Activated T-cell treated with anti-CD3 and anti-CD28 coated beads, Interleukin-2, amount 50 U/mL, for 4 hours (primary cell): ENCODE data around the gene ZNF136. TPM values are rescaled to one million over a fixed set of nuclear protein-coding genes. Genes with fewer than 3 reads are reported as not detected.

ENCODE experiments used
- ATAC-seq, 2 donors: fragments of 200-7000 bp; cut with Tn5 transposase; one replicate each; pipeline ENCODE4 v1.10.0; 2021
- DNase-seq: peaks from one replicate; pipeline ENCODE4 v3.0.0-alpha.2; 2020
- H3K27me3 Mint-ChIP-seq: one replicate; pipeline ENCODE4 v1.8.0; 2021; ENCODE audit warnings: low read depth, mixed read lengths
- H3K36me3 Mint-ChIP-seq: one replicate; pipeline ENCODE4 v1.8.0; 2022; ENCODE audit warnings: mixed read lengths; ENCODE audit not compliant: insufficient read depth
- H3K4me1 Mint-ChIP-seq: one replicate; pipeline ENCODE4 v1.8.0; 2021; ENCODE audit warnings: low read depth, mixed read lengths
- H3K4me3 Mint-ChIP-seq: one replicate; pipeline ENCODE4 v1.8.0; 2021; ENCODE audit warnings: mild to moderate bottlenecking, moderate library complexity, mixed read lengths
- H3K9me3 Mint-ChIP-seq: one replicate; pipeline ENCODE4 v1.8.0; 2021; ENCODE audit warnings: mixed read lengths
- total RNA-seq, 3 donors: library from RNA; stranded (reverse); gene quantifications; one replicate each; pipeline ENCODE4 v1.2.1, GENCODE V29; 2021

Gene ZNF136
- total RNA-seq, 3 donors from 2014 or later, result 9.7 to 11.6 (median 9.8) TPM

DNA sequence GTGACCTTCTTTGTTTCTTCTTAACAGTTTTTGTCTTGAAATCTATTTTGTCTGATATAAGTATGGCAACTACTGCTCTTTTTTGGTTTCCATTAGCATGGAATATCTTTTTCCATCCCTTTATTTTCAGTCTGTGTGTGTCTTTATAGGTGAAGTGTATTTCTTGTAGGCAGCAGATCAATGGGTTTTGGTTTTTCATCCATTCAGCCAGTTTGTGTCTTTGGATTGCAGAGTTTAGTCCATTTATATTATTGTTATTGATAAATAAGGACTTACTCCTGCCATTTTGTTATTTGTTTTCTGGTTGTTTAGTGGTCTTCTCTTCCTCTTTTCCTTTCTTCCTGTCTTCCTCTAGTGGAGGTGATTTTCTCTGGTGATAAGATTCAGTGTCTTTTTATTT, 54.4 kb downstream of the ZNF136 start:
- no peak overlapping the region for H3K4me3 Mint-ChIP-seq
- no peaks in the 10 kb centered on the region for H3K27me3 Mint-ChIP-seq
- ATAC-seq (no peak), DNase-seq (no peak)
- no peaks in the 10 kb centered on the region for H3K4me1 Mint-ChIP-seq
- H3K9me3 Mint-ChIP-seq, result peaks cover 51% of the 10 kb centered on the region
- H3K36me3 Mint-ChIP-seq, result peaks cover 24% of the 10 kb centered on the region

DNA sequence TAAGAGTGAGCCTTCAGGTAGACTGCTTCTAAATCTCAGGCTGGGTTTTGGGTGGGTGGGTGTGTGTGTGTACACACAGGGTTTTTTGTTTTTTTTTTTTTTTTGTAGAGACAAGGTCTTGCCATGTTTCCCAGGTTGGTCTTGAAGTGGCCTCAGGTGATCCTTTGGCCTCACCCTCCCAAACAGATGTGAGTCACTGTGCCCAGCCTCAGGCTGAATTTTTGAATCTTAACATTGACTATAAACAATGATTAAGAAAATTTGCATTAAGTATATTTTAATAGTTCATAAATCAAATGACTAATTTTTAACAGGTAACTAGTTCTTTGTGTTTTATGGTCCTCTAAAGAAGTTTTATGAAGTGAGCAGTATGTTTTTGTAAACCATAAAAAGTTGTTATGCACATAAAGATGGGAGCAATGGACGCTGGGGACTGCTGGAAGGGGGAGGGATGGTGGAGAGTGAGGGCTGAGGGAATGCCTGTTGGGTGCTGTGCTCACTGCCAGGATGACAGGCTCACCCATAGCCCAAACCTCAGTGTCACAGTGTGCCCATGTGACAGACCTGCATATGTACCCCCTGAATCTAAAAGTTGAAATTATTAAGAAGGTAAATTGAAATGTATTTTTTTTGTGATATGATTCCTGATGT, 60.2 kb downstream of the ZNF136 start:
- no peaks in the 10 kb centered on the region for H3K27me3 Mint-ChIP-seq
- peaks cover 7% of the 10 kb centered on the region for H3K9me3 Mint-ChIP-seq
- H3K4me1 Mint-ChIP-seq, result no peaks in the 10 kb centered on the region
- DNase-seq (no peak), ATAC-seq (no peak)
- H3K4me3 Mint-ChIP-seq, result no peak overlapping the region
- peaks cover 14% of the 10 kb centered on the region for H3K36me3 Mint-ChIP-seq

DNA sequence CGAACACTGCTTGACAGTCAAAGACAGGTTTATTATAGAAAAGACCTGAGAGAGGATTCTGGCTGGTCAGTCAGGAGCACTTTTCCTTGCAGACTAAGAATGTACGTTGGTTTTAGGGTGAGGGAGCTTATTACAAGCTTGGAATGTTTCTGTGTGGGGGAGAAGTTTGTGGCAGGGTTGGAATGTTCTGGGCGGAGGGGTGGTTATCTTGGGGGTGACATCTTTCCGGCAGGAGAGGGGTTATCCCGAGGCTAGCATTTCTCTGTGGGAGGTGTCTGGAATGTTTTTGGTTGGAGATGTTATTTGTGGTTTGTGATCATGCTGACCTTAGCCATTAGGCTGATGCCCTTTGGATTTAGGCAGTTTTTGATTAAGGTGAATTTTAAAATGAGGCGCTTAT, 61.8 kb downstream of the ZNF136 start:
- Mint-ChIP-seq H3K27me3 (no peaks in the 10 kb centered on the region), H3K36me3 (peaks cover 13% of the 10 kb centered on the region), H3K4me3 (no peak overlapping the region), H3K4me1 (no peaks in the 10 kb centered on the region), H3K9me3 (no peaks in the 10 kb centered on the region)
- ATAC-seq, result no peak
- DNase-seq, result no peak

DNA sequence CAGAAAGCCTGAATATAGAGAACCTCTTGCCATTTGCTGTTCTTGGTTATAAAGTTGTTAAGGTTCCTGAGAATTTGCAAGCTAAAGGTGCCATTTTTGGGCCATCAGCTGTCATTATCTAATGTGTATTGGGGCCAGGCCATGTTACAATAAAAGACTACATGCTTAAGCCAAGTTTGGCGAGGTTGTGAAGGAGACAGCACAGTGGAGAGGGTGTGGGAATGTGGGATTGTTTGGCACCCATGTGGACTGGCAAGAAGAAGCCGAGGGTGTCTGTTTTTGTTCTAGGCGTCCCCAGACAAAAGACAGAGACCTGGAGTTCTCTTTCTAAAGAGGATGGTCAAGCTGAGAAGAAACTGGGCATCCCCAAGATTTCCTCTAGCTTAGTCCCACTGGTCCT, 67.1 kb downstream of the ZNF136 start:
- Mint-ChIP-seq H3K27me3 (no peaks in the 10 kb centered on the region), H3K4me3 (no peak overlapping the region), H3K4me1 (no peaks in the 10 kb centered on the region), H3K9me3 (peaks cover 10% of the 10 kb centered on the region), H3K36me3 (peaks cover 46% of the 10 kb centered on the region)
- DNase-seq, result no peak
- no peak for ATAC-seq

DNA sequence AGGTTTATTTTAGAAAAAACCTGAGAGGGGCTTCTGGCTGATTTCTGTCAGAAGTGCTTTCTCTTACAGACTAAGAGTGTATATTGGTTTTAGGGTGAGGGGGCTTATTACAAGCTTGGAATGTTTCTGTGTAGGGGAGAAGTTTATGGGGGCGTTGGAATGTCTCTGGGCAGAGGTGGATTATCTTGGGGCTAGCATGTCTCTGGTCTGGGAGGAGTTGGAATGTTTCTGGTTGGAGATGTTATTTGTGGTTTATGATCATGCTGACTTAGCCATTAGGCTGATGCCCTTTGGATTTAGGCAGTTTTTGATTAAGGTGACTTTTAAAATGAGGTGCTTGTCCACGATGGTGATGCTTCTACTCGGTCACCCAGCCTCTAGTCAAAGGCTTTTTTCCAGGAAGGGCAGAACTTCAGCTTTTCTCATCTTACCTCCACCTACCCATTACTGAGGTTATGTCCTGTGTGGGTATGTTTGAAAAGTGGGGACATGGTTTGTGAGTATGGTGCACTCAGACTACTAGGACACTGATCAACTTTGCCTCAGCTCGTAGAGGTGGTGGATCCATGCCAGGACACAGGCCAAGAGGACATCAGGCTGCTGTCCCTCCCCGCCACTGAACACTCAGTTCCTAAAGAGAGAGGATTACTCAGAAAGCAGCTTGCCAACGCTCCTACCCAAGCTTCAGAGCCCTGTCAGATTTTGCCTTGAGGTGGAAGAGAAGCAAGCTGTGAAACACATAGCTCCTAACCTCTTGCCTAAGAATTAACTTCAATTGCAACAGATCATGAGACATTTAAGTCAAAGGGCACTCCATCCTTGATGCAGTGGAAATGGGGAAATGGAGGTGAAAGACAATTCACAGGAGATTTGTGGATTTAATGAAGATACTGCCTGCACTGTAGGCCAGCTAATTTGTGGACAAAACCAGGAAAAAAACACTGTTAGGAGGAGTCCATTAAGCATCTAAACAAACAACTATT, 68.1 kb downstream of the ZNF136 start:
- no peak for ATAC-seq
- Mint-ChIP-seq H3K9me3 (peaks cover 10% of the 10 kb centered on the region), H3K36me3 (peaks cover 41% of the 10 kb centered on the region)

DNA sequence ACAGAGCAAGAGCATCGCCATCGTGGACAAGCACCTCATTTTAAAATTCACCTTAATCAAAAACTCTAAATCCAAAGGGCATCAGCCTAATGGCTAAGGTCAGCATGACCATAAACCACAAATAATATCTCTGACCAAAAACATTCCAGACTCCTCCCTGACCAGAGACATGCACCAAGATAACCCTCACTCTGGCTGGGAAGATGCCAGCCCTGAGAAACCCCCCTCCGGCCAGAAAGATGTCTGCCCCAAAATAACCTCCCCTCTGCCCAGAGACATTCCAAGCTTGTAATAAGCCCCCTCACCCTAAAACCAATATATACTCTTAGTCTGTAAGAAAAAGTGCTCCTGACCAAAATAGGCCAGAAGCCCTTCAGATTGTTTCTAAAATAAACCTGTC, 70.1 kb downstream of the ZNF136 start:
- Mint-ChIP-seq H3K27me3 (no peaks in the 10 kb centered on the region), H3K36me3 (peaks cover 41% of the 10 kb centered on the region), H3K9me3 (peaks cover 10% of the 10 kb centered on the region), H3K4me3 (no peak overlapping the region), H3K4me1 (no peaks in the 10 kb centered on the region)
- DNase-seq, result no peak
- ATAC-seq, result no peak

More for the DNA sequence above, 68.1 kb downstream of the ZNF136 start:
- no peak overlapping the region for H3K4me3 Mint-ChIP-seq
- DNase-seq, result no peak
- no peaks in the 10 kb centered on the region for H3K4me1 Mint-ChIP-seq
- no peaks in the 10 kb centered on the region for H3K27me3 Mint-ChIP-seq

DNA sequence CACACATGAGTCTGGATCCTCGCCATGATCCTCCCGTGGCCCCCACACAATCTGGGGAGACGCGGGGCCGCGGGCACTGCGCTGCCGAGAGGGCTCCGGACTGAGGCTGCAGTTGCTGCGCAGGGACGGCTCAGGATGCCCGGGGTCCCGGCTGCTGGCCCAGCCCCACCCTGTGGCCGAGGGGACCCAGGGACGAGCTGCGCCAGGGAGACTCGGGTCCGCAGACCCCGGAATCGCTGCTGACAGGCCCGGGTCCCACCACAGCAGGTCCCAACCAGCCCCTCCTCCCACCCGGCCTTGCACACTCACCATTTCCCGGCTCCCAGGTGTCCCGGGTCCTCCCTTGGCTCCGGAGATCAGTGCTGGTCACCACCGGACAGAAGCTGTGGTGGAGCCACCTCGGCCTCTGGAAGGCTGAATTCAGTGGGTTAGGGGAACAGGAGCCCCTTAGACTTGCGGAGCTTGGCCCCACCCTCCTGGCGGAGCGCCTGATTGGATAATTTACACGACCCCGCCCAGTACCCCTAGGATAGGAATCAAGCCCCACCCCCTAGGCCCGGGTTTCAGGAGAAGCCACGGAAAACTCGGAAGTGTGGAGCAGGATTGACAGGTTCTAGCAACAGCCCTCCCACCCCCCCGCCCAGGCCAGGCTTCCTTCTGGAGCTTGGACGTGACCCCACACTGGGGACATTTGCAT, 74.4 kb downstream of the ZNF136 start:
- DNase-seq, result no peak
- Mint-ChIP-seq H3K36me3 (peaks cover 28% of the 10 kb centered on the region), H3K27me3 (no peaks in the 10 kb centered on the region), H3K4me1 (no peaks in the 10 kb centered on the region), H3K9me3 (peaks cover 20% of the 10 kb centered on the region), H3K4me3 (no peak overlapping the region)
- no peak for ATAC-seq

Other genes starting within 250 kb of the ZNF136 start
- 1 to 10 TPM; 6.3 to 6.4 (median 6.4) TPM for gene ZNF700, start 238.0 kb upstream of the ZNF136 start, total RNA-seq
- under 1 TPM; 0.24 to 0.56 (median 0.27) TPM for gene ZNF763, start 198.1 kb upstream of the ZNF136 start, total RNA-seq
- gene ZNF433, start 127.4 kb upstream of the ZNF136 start, total RNA-seq, result under 1 TPM; 0.16 to 0.57 (median 0.51) TPM
- under 1 TPM; 0.13 to 0.28 (median 0.19) TPM for gene ZNF878, start 110.1 kb upstream of the ZNF136 start, total RNA-seq
- gene ZNF844, start 98.4 kb upstream of the ZNF136 start, total RNA-seq, result 1 to 10 TPM; 1.9 to 3.1 (median 2.8) TPM
- gene ZNF20, start 22.7 kb upstream of the ZNF136 start, total RNA-seq, result 1 to 10 TPM; 1.0 to 2.5 (median 1.2) TPM
- gene ZNF625, start 6.4 kb upstream of the ZNF136 start, total RNA-seq, result 1 to 10 TPM in 2 of 3 donors, under 1 TPM in 1; 0.98 to 1.6 (median 1.1) TPM
- 1 to 10 TPM; 4.9 to 7.1 (median 6.1) TPM for gene ZNF44, start 131.8 kb downstream of the ZNF136 start, total RNA-seq
- gene ZNF563, start 170.5 kb downstream of the ZNF136 start, total RNA-seq, result 1 to 10 TPM; 1.3 to 1.6 (median 1.4) TPM
- under 1 TPM; 0.29 to 0.81 (median 0.73) TPM for gene ZNF442, start 202.6 kb downstream of the ZNF136 start, total RNA-seq
- gene ZNF799, start 238.2 kb downstream of the ZNF136 start, total RNA-seq, result 1 to 10 TPM; 1.9 to 2.1 (median 2.0) TPM